Midbrain (tissue), 1 donor: ENCODE data around the gene THSD1.
"Not testable (repeated sequence)": the region's sequence is repeated elsewhere in the genome, so short reads cannot be mapped to it uniquely, and the experiment has no call there.

Experiments
- DNase-seq: peaks from one replicate; lab custom pipeline; 2025; lab: John Stamatoyannopoulos, UW

Gene THSD1

GRCh38 chr13:52353193-52353592 lies 52.8 kb downstream of the THSD1 start:
- DNase-seq: no peak

- no peak for DNase-seq
Observed at GRCh38 chr13:52348983-52349780, 56.8 kb downstream of the THSD1 start.

GRCh38 chr13:52348071-52348470 lies 57.9 kb downstream of the THSD1 start:
- DNase-seq: no peak

- DNase-seq: no peak
Observed at GRCh38 chr13:52345631-52346251, 60.2 kb downstream of the THSD1 start.

GRCh38 chr13:52345048-52345447 lies 60.9 kb downstream of the THSD1 start:
- DNase-seq: no peak

GRCh38 chr13:52344108-52344507 lies 61.9 kb downstream of the THSD1 start:
- no peak for DNase-seq

GRCh38 chr13:52342203-52342602 lies 63.8 kb downstream of the THSD1 start:
- DNase-seq: not testable (repeated sequence)

GRCh38 chr13:52337828-52338455 lies 68.0 kb downstream of the THSD1 start:
- not testable (repeated sequence) for DNase-seq

- DNase-seq: not testable (repeated sequence)
Observed at GRCh38 chr13:52334107-52334506, 71.9 kb downstream of the THSD1 start.

GRCh38 chr13:52331844-52332243 lies 74.1 kb downstream of the THSD1 start:
- not testable (repeated sequence) for DNase-seq
